RWPE2 (cell line): ENCODE data around the gene LRP1-AS.

Source experiments
- ATAC-seq: fragments of 200-7000 bp; cut with Tn5 transposase; 3 replicates; pipeline ENCODE4 v1.9.1; 2021; ENCODE audit warnings: low read depth
- DNase-seq: peaks from one replicate; pipeline ENCODE4 v3.0.0-alpha.2; 2020; ENCODE audit warnings: low spot score
- H3K27ac ChIP-seq: fragments of 450-650 bp; 2 replicates; pipeline ENCODE4 v1.5.1; 2017; ENCODE audit warnings: mild to moderate bottlenecking; ENCODE audit not compliant: poor library complexity, severe bottlenecking
- H3K27me3 ChIP-seq: fragments of 250-450 bp; sonication (Bioruptor Pico); 2 replicates; pipeline ENCODE4 v1.5.1; 2021; ENCODE audit warnings: mild to moderate bottlenecking, moderate library complexity; ENCODE audit not compliant: insufficient read depth, poor library complexity, severe bottlenecking
- H3K36me3 ChIP-seq: fragments of 250-450 bp; sonication (Bioruptor Pico); 2 replicates; pipeline ENCODE4 v1.5.1; 2020; ENCODE audit warnings: low read depth, mild to moderate bottlenecking, moderate library complexity
- H3K4me1 ChIP-seq: fragments of 250-450 bp; sonication (Bioruptor Pico); 2 replicates; pipeline ENCODE4 v1.5.1; 2021; ENCODE audit warnings: mild to moderate bottlenecking, moderate library complexity; ENCODE audit not compliant: insufficient read depth, poor library complexity, severe bottlenecking
- H3K4me3 ChIP-seq: fragments of 250-450 bp; sonication (Bioruptor Pico); 2 replicates; pipeline ENCODE4 v1.5.1; 2021; ENCODE audit warnings: mild to moderate bottlenecking, moderate library complexity; ENCODE audit not compliant: severe bottlenecking
- H3K9me3 ChIP-seq: fragments of 250-450 bp; sonication (Bioruptor Pico); 2 replicates; pipeline ENCODE4 v1.5.1; 2021; ENCODE audit warnings: mild to moderate bottlenecking, moderate library complexity; ENCODE audit not compliant: severe bottlenecking
- CTCF ChIP-seq: fragments of 450-650 bp; IDR thresholded peaks from one replicate; pipeline ENCODE4 v1.5.1; 2017; ENCODE audit warnings: mild to moderate bottlenecking, moderate library complexity; ENCODE audit not compliant: poor library complexity, severe bottlenecking

Gene LRP1-AS

GRCh38 chr12:57154804-57155434, 7.5 kb upstream of the LRP1-AS start:
- no peak for TF ChIP-seq CTCF
- no peak overlapping the region for H3K4me3 ChIP-seq
- peaks cover 16% of the 10 kb centered on the region for H3K36me3 ChIP-seq
- DNase-seq (no peak), ATAC-seq (no peak)
- H3K27ac ChIP-seq = no peak overlapping the region
- H3K4me1 ChIP-seq = peaks cover 15% of the 10 kb centered on the region
- no peaks in the 10 kb centered on the region for H3K9me3 ChIP-seq
- H3K27me3 ChIP-seq = no peaks in the 10 kb centered on the region

DNA sequence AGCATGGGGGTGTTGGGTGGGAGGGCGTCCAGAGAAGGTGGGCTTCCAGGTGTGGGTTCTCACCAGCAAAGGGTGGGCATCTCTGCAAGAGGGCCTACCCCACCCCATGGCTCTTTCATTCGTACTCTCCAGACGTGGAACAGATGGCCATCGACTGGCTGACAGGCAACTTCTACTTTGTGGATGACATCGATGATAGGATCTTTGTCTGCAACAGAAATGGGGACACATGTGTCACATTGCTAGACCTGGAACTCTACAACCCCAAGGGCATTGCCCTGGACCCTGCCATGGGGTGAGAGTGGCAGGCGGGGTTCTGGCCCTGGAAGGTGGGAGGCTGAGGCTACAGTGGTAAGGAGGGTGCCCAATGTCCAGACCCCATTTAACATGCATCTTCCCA, 6.7 kb upstream of the LRP1-AS start:
- Histone ChIP-seq H3K4me1 (peaks cover 20% of the 10 kb centered on the region), H3K27me3 (no peaks in the 10 kb centered on the region), H3K36me3 (peaks cover 16% of the 10 kb centered on the region), H3K9me3 (no peaks in the 10 kb centered on the region), H3K27ac (no peak overlapping the region), H3K4me3 (no peak overlapping the region)
- TF ChIP-seq CTCF = no peak
- no peak for DNase-seq
- ATAC-seq = no peak

GRCh38 chr12:57153415-57153997, 6.1 kb upstream of the LRP1-AS start:
- H3K4me3 ChIP-seq = no peak overlapping the region
- no peaks in the 10 kb centered on the region for H3K9me3 ChIP-seq
- no peaks in the 10 kb centered on the region for H3K27me3 ChIP-seq
- ATAC-seq = no peak
- DNase-seq = no peak
- H3K36me3 ChIP-seq = peaks cover 16% of the 10 kb centered on the region
- TF ChIP-seq CTCF = no peak
- peaks cover 26% of the 10 kb centered on the region for H3K4me1 ChIP-seq
- H3K27ac ChIP-seq = no peak overlapping the region

- ATAC-seq = no peak
- Histone ChIP-seq H3K4me3 (no peak overlapping the region), H3K27me3 (no peaks in the 10 kb centered on the region), H3K9me3 (no peaks in the 10 kb centered on the region), H3K27ac (peak overlapping the region; percentile 47), H3K36me3 (peaks cover 16% of the 10 kb centered on the region), H3K4me1 (peaks cover 27% of the 10 kb centered on the region)
- no peak for TF ChIP-seq CTCF
- no peak for DNase-seq
Measured at GRCh38 chr12:57152639-57153038, 5.2 kb upstream of the LRP1-AS start.
